Activated CD8-positive, alpha-beta T cell treated with anti-CD3 and anti-CD28 coated beads for 36 hours (primary cell): ENCODE measurements around the gene ATP2B2. TPM values are rescaled to one million over a fixed set of nuclear protein-coding genes. Genes with fewer than 3 reads are reported as not detected.

Experiments used
- ATAC-seq: fragments of 200-7000 bp; cut with Tn5 transposase; one replicate; pipeline ENCODE4 v1.10.0; 2021; ENCODE audit warnings: mild to moderate bottlenecking, moderate library complexity
- CTCF ChIA-PET: fragments of 350-600 bp; sonication (Branson Sonifier 250); formaldehyde crosslinking; loops from one replicate; lab custom pipeline; 2021; ENCODE audit warnings: antibody characterized with exemption; lab: Charles Lee
- POLR2A ChIA-PET: fragments of 350-600 bp; sonication (Branson Sonifier 250); formaldehyde crosslinking; loops from one replicate; lab custom pipeline; 2021; ENCODE audit warnings: antibody characterized with exemption; lab: Charles Lee
- DNase-seq: peaks from one replicate; pipeline ENCODE4 v3.0.0-alpha.2; 2020
- H3K27ac Mint-ChIP-seq: one replicate; pipeline ENCODE4 v1.8.0; 2021; ENCODE audit warnings: mild to moderate bottlenecking, mixed read lengths
- H3K27me3 Mint-ChIP-seq: one replicate; pipeline ENCODE4 v1.8.0; 2021; ENCODE audit warnings: mixed read lengths
- H3K36me3 Mint-ChIP-seq: one replicate; pipeline ENCODE4 v1.8.0; 2021; ENCODE audit warnings: low read depth, mixed read lengths
- H3K4me1 Mint-ChIP-seq: one replicate; pipeline ENCODE4 v1.8.0; 2021; ENCODE audit warnings: low read depth, mixed read lengths
- H3K4me3 Mint-ChIP-seq: one replicate; pipeline ENCODE4 v1.8.0; 2021; ENCODE audit warnings: mild to moderate bottlenecking, moderate library complexity, mixed read lengths
- H3K9me3 Mint-ChIP-seq: one replicate; pipeline ENCODE4 v1.8.0; 2021; ENCODE audit warnings: mixed read lengths
- intact Hi-C: fragments of 100-400 bp; cut with micrococcal nuclease; formaldehyde crosslinking; loops from one replicate; pipeline ENCODE4 v1.10.0; 2022
- total RNA-seq, 2 experiments: library from RNA; stranded (reverse); gene quantifications; one replicate each; pipeline ENCODE4 v1.2.3, GENCODE V29; 2021
- TF ChIP-seq, protein P1 (sequence below): fragments of 200-600 bp; IDR thresholded peaks from one replicate; pipeline ENCODE4 v1.8.0; 2022; ENCODE audit warnings: antibody characterized with exemption, mild to moderate bottlenecking

ATP2B2 gene
- total RNA-seq, 2 experiments from 2014 or later, result not detected

DNA sequence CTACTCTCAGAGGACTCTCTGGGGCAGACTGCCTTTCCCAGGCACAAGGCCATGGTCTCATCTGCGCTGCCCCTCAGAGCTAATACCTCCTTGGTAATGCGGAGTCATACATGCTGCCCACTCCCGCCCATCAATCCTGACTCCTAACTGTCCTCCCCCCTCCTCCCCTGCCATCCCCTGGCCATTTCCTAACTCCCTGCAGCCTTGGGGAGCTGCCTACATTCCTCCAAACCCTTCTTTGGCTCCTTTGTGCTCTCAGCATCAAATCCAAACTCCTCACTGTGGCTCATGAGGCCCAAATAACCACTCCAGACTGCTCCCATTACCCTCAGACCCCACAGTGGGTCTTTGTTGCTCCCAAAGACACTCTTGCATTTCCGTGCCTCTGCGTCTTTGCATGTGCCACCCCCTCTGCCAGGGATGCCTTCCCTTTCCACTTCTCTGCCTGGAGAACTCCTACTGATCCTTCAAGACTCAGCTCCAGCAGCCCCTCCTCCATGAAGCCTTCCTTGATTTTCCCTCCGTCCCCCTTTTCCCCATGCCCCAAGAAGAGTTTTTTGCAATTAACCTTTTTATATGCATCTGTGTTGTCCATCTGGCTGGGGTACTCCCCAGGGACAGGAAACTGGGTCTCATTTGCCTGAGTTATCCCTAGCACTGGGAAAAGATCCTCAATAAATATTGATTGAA lies 5.5 kb upstream of the ATP2B2 start:
- ChIA-PET POLR2A (no interaction called here), CTCF (no interaction called here)
- TF ChIP-seq, protein P1, sequence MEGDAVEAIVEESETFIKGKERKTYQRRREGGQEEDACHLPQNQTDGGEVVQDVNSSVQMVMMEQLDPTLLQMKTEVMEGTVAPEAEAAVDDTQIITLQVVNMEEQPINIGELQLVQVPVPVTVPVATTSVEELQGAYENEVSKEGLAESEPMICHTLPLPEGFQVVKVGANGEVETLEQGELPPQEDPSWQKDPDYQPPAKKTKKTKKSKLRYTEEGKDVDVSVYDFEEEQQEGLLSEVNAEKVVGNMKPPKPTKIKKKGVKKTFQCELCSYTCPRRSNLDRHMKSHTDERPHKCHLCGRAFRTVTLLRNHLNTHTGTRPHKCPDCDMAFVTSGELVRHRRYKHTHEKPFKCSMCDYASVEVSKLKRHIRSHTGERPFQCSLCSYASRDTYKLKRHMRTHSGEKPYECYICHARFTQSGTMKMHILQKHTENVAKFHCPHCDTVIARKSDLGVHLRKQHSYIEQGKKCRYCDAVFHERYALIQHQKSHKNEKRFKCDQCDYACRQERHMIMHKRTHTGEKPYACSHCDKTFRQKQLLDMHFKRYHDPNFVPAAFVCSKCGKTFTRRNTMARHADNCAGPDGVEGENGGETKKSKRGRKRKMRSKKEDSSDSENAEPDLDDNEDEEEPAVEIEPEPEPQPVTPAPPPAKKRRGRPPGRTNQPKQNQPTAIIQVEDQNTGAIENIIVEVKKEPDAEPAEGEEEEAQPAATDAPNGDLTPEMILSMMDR, result no peak
- Mint-ChIP-seq H3K4me3 (no peak overlapping the region), H3K36me3 (no peaks in the 10 kb centered on the region), H3K27me3 (peaks cover 3% of the 10 kb centered on the region), H3K27ac (no peak overlapping the region), H3K9me3 (no peaks in the 10 kb centered on the region), H3K4me1 (no peaks in the 10 kb centered on the region)
- intact Hi-C loops, result no loop called here
- no peak for DNase-seq
- no peak for ATAC-seq

DNA sequence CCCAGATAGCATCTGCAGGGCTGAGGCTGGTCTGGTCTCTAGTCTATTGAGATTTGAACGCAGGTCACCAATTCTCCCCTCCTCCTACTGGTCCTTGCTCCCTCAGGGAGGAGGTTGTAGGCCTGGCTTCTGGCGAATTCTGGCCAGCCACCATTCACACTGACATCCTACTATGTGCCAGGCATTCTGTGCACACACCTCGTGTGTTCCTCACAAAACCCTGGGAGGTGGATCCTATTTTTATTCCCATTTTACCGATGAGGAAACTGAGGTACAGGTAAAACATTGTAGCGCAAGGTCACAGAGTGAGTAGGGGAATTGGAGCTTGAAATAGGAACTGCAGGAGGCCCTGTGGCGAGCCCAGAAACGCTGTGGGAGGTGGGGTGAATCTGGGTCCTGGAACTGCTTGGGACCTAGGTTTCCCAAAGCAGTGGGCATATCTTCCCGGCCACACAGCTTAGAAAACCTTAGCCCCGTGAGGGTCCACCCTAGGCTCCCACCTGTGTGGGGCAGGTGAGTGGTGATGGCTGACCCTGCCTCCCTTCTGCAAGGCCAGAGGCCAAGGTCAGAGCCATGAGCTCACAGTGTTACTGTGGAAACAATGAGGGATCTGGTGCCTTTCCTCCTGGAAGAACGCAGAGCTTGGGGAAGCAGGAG lies 4.8 kb upstream of the ATP2B2 start:
- TF ChIP-seq, protein P1, result no peak
- no peaks in the 10 kb centered on the region for H3K9me3 Mint-ChIP-seq
- CTCF ChIA-PET, result no interaction called here

DNA sequence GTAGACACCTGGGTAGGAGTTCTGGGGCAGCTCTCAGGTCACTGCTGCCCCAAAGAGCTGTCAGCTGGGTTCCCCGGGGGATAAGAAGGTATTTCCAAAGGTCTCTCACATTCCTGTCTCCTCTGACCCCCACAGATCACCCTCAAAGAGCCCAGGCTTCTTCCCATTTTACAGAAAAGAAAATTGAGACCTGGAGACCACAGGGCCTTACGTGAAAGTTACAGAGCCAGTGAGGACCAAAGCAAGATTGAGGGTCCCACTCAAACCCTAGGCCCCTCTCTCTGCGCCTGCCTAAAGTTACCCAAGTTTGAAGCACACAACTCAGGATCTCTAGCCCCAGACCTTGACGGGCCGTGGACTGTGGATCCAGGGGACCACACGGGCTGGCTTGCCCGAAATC lies 3.9 kb upstream of the ATP2B2 start:
- no peak overlapping the region for H3K27ac Mint-ChIP-seq
- no peaks in the 10 kb centered on the region for H3K9me3 Mint-ChIP-seq
- H3K4me3 Mint-ChIP-seq, result no peak overlapping the region
- DNase-seq, result no peak
- no peaks in the 10 kb centered on the region for H3K36me3 Mint-ChIP-seq
- CTCF ChIA-PET, result no interaction called here
- no peak for ATAC-seq
- POLR2A ChIA-PET, result no interaction called here
- peaks cover 4% of the 10 kb centered on the region for H3K4me1 Mint-ChIP-seq
- TF ChIP-seq, protein P1, result no peak
- intact Hi-C loops, result no loop called here
- peaks cover 11% of the 10 kb centered on the region for H3K27me3 Mint-ChIP-seq

More for the DNA sequence above, 4.8 kb upstream of the ATP2B2 start:
- POLR2A ChIA-PET, result no interaction called here
- Mint-ChIP-seq H3K36me3 (no peaks in the 10 kb centered on the region), H3K27me3 (peaks cover 6% of the 10 kb centered on the region), H3K27ac (no peak overlapping the region), H3K4me3 (no peak overlapping the region), H3K4me1 (no peaks in the 10 kb centered on the region)
- no peak for ATAC-seq
- no peak for DNase-seq
- intact Hi-C loops, result no loop called here

DNA sequence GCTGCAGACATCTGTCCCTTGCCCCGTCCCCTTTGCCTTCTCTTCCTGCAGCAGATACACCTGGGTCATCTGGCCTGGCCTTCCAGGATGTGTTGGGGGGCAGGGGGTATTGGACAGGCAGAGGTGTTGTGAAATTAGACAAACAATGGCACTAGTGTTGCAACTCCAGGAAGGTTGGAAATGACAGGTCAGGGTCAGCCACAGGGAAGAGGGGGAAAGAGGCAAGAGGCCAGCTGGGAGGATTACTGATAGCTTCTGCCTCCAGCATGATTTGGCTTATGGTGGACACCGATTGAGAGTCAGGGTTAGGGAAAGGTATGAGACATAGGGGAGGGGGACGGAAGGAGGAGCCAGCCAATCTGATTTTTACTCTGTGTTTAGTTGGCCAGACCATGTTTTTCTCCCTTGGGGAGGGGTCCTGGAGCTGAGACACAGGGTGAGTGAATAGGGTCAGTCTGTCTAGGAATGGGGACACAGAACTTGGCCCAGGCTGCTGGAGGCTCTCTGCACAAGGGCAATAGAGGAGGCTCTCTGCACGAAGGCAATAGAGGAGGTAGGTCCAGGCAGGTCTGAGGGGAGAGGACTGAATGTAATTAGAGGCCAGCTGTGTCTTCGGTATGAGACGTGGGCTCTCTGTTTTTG lies 3.4 kb upstream of the ATP2B2 start:
- intact Hi-C loops, result no loop called here
- Mint-ChIP-seq H3K36me3 (no peaks in the 10 kb centered on the region), H3K4me1 (peaks cover 4% of the 10 kb centered on the region), H3K9me3 (no peaks in the 10 kb centered on the region), H3K27me3 (peaks cover 15% of the 10 kb centered on the region), H3K27ac (no peak overlapping the region), H3K4me3 (no peak overlapping the region)
- POLR2A ChIA-PET, result no interaction called here
- DNase-seq, result no peak
- no peak for ATAC-seq
- CTCF ChIA-PET, result no interaction called here
- TF ChIP-seq, protein P1, result no peak

DNA sequence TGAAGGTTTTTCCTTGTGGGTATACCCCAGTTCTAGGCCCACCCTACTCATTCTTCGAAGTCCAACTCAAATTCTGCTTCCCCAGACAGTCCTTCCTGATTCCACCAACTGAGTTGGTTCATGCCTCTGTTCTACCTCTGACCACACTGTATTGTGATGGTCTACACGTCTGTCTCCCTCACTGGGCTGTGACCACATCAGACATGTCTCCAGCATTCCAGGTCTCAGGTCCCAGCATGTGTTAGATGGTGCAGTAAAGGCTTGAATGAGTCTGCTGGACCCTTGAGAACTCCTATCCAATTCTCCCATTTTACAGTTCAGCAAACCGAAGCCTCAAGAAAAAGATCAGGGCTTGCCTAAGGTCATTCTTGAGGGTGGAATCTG lies 2.8 kb upstream of the ATP2B2 start:
- ATAC-seq (no peak), DNase-seq (no peak)
- Mint-ChIP-seq H3K36me3 (no peaks in the 10 kb centered on the region), H3K9me3 (no peaks in the 10 kb centered on the region), H3K27me3 (peaks cover 16% of the 10 kb centered on the region), H3K4me3 (no peak overlapping the region), H3K4me1 (peaks cover 4% of the 10 kb centered on the region), H3K27ac (no peak overlapping the region)
- intact Hi-C loops, result no loop called here
- TF ChIP-seq, protein P1, result no peak
- ChIA-PET CTCF (no interaction called here), POLR2A (no interaction called here)
